GM19240 (cell line): ENCODE data around the gene NEK9.
"Not testable (repeated sequence)": the region's sequence is repeated elsewhere in the genome, so short reads cannot be mapped to it uniquely, and the experiment has no call there.

Source experiments
- DNase-seq: peaks from one replicate; pipeline ENCODE4 v3.0.0; 2011; ENCODE audit warnings: low spot score; ENCODE audit not compliant: insufficient read length

Gene NEK9

DNA sequence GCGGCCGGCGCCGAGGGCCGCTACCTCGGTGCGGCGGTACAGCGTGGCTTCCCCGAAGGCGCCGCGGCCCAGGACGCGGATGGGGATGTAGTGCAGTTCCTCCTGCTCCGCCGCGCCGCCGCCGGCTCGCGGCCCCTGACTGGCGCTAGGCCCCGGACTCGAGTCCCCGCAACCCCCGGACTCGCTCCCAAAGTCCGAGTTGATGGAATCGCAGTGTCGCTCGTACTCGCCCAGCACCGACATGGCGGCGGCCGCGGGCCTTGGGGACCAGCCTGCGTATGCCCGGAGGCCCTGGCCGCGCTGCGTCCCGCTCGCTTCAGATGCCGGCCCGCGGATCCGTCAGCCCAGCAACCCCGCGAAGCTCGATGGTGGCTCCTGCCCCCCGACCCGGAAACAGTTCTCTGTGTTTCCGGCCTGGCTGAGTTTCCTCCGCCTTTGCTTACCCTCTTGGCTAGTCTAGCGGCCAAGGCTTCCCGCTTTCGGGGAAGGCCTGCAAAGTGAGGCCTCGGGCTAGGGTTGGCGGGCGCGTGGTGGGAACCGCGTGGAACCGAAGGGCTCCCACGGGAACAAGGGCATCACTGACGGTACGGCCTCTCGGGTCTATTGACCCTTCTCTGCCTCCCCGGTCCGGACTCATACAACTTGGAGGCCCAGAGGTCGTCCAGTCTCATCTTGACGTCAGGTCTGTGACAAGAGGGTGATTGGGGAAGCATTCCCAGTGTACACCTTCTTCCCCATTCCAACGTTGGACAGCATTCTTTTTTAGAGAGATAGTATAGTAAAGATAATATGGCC, at the start of gene NEK9:
NEK9 (minus strand) TSS at position 370 of the 795 bp plus-strand sequence; CDS start at position 243, 127 bp downstream.
- DNase-seq, result peak; percentile 82

DNA sequence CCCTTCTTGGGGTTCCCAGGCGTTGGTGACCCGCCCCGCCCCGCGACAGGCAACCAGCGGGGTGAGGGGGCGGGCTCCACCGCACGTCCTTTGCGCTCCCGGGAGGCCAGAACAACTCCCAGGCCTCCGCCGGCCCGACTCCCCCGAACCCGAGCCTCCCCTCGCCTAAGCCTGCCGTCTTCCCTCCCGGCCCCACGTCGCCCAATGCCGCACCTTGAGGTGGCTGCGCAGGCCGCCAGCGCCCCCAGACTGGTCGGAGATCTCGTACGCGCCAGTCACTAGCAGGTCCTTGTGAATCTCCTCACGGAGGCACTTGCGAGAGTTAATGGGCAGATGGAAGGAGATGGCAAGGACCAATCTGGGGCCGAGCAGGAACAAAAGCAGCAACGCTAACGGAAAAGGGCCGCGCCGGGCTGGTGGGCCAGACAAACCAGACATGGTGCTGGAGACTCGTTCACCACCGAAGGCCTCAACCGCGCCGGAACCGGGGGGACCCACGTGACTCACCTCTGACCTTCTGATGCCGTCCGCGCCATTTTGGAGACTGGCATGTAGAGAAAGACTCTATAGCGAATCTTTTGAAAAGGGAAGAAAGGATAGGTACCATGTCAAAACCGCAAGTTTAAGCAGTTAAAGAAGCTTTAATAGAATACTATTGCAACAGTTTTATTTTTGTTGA, 49.4 kb upstream of the NEK9 start, which contains the start of gene TMED10:
TMED10 (minus strand) TSS at position 471 of the 679 bp plus-strand sequence; CDS start at position 438, 33 bp downstream.
- peak; percentile 65 for DNase-seq

DNA sequence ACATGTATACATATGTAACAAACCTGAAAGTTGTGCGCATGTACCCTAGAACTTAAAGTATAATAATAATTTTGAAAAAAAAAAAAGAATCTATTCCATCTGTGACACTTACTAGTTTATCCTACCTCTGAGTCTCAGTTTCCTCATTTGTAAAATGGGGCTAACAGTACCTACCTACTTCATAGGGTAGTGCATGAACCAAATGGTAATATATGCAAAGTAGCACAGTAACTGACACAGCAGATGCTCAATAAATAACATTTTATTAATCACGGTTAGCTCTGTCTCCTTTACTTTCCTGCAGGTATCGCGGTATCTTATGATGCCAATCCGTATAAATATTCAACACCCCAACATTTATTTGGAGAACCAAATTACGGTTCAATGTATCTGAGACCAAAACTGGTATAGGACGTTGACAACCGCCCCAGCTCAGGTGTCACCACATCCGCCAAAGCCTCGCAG, 48.9 kb upstream of the NEK9 start:
- DNase-seq, result no peak

DNA sequence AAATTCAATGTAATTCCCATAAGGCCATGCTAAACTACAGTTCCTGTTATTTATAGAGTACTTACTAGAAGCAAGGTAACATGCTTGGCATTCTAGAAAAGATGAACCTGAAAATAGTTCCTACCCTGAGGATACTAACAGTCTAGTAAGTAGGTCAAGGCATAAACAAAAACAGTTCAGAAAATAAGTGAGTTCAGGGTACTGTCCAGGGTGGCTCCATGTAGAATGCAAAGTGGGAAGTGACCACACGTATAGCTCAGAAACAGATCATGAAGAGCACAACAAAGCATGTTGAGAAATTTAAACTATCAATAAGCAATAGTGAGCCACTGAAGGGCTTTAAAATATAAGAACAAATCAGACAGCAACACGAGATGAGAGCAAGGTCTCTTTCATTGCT, 47.2 kb upstream of the NEK9 start:
- no peak for DNase-seq

DNA sequence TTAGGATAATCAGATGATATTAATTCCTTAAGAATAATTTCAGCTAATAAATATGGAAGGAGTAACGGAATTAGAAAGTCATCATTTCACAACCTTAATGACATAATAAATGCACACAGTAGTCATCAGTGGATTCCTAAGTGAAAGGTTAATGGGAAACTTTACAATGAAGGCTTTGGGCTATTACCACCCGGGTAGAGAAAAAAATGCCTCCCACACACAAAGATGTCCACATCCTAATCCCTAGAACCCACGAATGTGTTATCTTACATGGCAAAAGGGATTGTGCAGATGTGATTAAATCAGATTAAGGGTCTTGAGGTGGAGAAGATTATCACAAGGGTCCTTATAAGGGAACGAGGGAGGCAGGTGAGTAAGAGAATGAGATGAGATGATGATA, 43.9 kb upstream of the NEK9 start:
- no peak for DNase-seq

DNA sequence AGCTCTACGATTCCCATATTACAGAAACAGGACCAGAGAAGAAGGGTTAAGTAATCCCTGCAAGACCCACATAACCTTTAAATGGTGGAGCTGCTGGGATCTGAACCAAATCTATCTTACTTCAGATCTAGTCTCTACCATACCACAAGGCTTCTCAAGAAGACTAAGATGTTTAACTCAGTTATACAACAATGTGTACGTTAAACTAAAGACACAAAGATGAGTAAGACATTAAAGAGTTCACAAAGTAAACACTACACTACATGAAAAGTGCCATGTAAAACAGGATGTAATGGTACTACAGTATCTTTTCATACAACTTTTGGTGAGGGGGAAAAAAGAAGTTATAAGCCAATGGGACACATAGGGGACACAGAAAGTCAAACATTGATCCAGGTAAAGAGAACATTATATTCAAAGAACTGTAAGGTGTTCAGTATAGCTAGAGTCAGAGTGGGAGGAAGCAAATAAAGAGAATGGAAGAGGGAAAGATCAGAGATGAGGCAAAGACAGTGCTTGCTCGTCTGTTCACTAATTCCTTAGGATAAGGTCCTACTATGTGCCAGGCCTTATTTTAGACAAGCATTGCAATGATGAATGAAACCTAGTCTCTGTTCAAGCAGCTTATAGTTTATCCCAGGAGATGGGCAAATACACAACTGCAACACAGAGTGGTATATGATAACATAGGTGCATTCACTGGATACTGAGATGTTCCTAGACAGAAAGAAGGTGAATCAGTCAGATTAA, 41.9 kb upstream of the NEK9 start:
- no peak for DNase-seq

DNA sequence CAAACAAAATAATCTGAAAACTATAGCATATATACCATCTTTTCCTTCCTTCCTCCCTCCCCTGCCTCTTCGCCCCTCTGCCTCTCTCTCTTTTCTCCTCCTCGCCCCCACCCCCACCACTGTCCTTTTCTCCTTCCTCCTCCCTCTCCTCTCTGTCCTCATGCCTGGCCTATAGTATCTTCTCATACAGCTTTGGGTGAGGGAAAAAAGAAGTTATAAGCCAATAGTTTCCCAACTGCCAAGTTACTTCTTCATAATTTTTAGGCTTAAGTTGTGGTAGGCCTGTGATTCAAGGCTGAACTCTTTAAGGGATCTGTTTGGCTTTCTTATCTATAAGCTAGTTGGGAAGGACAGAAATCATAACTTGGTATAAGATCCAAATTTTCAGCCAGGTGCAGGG, 40.5 kb upstream of the NEK9 start:
- no peak for DNase-seq

DNA sequence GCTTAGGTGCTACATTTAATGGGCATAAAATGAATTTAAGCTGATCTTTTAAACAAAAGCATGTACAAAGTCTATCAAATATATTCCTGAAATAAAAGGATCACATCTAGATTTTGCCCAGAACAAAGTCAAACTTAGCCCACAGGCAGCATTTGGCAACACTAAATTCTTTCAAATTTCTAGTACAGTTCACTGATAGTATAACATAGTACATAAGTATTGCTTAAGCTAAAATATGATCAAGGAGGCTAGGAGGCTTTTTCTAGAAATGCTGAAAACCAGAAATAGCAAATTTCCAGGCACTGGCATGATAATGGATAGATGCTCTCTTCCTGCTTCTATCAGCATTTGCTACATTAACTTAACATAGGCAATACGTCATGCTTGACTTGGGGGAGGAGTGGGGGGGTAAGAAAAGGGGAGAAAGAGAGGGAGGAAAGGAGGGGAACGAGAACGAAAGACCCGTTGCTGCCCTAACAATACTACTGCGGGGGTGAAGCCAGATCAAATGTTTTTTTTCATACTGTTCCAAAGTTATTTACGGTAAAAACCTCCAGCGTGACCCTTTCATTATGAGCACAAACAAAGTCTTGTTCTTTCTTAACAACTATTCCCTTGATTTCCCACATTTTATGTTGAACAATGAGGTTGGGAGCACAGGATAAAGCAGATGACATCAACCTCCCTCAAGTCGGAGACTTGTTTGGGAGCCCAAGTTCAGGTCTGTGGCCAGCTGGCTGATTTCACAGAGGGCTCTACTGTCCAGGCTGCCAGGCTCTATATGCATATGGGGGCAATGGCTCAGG, 38.9 kb upstream of the NEK9 start:
- DNase-seq, result no peak

DNA sequence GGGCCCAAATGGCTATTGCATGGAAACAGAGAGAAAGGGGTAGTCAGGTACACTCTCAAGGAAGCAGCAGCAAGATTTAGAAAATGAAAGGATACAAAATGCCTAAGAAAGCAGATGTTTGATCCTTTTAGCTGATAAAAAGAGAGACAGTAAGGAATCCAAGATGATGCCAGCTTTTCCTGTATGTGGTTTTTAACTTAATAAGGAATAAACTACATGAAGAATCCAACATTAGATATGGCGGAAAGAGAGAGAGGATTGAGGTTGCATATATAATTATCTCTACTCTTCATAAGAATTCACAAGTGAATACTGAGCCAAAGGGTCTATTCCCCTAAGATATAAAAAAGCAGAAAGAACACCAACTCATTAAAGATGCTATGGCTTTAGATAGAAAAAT, 38.0 kb upstream of the NEK9 start:
- DNase-seq, result no peak

DNA sequence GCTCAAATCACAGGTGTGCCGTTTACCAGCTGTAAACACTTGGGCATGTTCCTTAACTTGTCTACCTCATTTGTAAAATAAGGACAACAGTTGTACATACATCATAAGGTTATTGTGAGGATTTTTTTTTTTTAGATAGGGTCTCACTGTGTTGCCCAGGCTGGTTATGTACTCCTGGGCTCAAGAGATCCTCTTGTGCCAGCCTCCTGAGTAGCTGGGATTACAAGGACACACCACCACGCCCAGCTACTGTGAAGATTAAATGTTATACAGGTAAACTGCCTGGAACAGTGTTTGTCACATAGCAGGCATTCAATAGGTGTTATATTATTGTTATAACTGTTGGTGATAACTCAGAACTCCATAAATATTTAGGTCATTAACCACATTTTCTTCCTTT, 36.8 kb upstream of the NEK9 start:
- no peak for DNase-seq

DNA sequence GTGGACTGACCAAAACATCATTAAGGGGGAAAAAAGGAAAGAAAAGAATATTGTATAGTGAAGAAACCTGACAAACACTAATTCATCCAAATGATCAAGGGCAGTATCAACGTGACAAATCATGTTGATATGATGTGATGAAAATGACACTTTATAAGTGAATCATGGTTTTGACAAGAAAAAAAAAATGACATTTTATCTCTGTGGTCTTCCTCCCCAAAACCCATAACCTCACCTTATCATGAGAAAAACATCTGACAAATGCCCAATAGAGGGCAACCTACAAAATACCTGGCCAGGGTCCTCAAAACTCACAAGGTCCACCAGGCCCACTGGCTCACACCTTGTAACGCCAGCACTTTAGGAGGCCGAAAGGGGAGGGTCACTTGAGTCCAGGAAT, 35.8 kb upstream of the NEK9 start:
- no peak for DNase-seq

DNA sequence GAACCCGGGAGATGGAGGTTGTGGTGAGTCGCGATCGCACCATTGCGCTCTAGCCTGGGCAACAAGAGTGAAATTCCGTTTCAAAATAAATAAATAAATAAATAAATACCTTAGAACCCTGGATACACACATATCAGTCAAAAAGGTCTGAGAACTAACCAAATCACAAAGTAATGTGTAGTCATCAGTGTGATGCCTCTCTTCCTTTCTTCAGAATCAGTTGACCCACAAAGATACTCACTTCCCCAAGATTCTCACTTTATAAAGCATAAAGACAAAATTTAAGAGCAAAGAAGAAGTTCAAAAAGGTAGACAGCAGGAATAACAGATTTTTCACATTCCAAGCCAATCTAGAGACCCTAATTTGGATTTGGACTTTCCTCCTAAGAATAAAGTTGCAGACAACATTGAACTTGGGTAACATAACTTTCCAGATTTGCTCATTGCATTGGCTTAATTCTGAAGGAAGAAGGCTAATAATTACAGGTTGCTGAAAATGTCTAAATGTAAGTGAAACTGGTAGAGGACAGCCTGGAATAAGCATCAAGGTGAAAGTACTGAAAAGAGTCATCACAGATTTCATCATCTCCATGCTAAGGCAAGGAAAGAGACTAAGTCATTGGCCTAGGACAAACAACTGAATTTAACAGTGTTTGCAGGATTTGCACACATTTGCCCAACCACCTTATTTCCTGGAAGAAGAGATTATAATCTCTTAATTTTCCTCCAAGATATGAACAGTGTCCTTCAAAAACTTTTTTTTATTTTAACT, 32.2 kb upstream of the NEK9 start:
- no peak for DNase-seq

DNA sequence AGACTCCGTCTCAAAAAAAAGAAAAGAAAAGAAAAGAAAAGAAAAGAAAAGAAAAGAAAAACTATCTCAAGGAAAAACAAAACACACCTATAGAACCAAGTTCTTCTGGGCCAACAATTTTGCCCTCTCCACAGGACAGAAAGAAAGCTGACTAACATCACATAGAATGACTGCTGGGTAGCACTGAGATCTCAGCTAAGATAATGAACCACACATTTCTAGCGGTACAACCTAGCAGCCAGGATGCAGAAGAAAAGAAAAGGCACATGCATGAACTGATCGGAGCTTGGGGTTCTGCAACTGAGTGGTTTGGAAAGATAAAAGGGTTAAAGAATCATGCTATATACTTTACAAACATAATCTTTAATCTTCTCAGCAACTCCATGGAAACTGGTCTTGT, 30.1 kb upstream of the NEK9 start:
- DNase-seq, result no peak

DNA sequence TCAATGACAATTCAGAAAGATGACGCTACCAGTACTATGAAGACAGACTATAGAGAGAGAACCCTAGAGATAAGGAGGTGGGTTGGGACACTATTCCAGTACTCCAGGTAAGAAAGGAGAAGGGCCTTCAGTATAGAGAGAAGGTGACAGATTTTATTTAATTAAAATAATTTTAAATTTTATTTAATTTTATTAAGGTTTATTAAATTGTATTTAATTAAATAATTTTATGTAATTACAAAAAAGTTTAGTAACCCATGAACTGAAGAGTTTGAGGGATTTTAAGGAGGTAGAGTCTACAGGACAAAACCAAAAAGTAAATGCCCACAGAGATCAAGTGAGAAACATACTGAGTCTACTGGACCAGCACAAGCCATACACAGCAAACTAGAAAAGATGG, 29.3 kb upstream of the NEK9 start:
- DNase-seq, result no peak

DNA sequence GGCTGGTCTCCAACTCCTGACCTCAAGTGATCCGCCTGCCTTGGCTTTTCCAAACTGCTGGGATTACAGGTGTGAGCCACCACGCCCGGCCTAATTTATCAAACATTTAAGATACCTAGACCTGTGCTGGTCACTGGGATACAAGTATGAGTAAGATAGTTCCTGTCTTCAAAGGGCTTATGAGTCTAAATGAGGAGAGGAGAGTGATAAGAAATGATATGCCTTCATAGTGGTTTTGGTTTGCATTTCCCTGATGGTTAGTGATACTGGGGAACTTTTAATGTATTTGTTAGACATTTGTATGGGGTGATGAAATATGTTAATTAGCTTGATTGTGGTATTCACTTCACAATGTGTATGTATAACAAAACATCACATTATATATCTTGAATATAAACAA, 28.3 kb upstream of the NEK9 start:
- DNase-seq, result no peak

DNA sequence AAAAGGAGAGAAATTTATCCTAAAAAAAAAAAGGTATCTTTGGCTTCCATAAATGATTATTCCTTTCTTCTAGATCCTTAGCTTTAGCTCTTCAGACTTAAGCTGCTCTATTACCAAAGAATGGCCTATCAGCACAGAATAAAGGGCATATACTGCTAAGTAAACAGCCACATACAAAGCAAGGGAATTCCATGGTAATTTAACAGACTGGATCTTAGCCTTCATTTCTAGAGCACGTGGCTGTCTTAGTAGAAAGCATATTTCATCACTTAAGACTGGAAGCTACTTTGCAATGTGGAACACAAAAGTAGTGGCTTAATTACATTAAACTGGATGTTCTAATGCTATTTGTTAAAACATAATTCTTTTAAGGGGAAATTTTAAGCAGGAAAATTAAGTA, 26.4 kb upstream of the NEK9 start:
- DNase-seq, result no peak

DNA sequence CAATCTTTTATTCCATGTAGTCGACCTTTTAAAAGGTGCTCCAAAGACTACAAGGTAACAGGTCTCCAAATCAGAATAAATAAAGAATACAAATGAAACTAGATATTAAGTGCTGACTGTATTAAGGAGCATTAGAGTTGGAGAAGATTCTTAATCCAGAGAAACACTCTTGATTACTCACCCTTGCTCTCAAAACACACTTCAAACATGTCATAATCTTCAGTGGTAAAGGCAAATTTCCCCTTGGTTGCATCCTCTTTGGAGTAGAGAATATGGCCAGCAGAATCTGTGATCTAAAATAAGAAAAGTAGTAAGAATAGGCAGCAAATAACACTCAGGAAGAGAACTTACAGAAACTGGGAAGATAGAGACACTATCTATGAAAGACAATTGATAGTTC, 25.0 kb upstream of the NEK9 start:
- no peak for DNase-seq

DNA sequence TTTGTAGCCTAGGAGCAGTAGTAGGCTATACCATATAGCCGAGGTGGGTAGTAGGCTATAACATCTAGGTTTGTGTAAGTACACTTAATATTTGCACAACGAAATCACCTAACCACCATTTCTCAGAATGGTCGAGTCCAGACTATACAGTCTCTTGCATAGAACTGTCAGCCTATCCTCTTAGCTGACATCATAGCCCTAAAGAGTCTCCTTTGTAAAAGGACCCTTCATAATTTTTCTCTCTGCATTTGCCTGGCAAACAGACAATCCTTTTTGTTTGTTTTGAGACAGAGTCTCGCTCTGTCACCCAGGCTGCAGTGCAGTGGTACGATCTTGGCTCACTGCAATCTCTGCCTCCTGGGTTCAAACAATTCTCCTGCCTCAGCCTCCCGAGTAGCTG, 23.8 kb upstream of the NEK9 start:
- not testable (repeated sequence) for DNase-seq

DNA sequence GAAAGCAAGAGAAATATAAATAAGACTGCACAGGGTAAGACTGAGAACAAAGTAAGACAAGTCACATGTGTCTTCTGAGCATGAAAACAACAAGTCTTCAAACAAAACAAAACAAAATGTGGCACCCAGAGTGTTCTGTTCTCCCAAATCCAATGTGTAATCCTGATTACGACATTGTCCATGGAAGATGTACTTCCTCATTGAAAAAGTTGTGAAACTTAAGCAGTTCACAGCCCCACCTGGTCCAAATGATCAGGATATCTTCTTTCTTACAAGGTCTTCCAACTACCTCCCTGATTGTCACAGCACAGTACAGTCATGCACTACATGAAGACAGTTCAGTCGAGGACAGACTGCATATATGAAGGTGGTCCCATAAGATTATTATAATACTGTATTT, 23.3 kb upstream of the NEK9 start:
- no peak for DNase-seq

DNA sequence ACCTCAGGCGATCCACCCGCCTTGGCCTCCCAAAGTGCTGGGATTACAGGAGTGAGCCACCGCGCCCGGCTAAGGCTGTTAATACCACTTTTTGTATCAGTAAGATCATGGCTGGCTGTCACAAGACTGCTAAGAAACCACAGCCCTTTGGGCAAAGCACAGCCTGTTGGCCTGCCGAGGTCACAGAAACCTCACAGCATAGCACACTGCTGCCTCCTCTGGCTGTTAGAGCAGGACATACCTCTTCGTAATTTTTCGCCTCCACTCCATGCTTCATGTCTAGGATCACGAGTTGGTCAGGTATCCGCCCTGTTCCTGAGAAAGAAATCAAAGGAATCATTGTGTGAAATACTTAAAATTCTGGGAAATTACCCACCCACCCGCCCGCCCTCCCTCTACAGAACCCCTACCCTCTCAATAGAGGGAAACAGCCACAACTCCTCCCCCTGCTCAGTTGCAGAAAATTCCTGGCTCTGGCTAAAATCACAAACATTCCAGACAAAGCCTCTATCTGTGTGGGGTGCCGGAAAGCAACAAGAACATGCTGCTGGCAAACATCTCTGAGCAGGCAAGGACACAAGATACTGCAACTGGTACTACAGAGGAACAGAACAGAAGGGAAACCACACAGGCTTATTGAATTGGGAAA, 20.7 kb upstream of the NEK9 start:
- DNase-seq, result no peak
